GM18517 (cell line): ENCODE data around the gene NAV2.
"Not testable (repeated sequence)": the region's sequence is repeated elsewhere in the genome, so short reads cannot be mapped to it uniquely, and the experiment has no call there.

Experiments
- ATAC-seq: cut with Tn5 transposase; IDR thresholded peaks from one replicate; pipeline ENCODE4 v1.9.1; 2021; ENCODE audit warnings: mild to moderate bottlenecking, moderate library complexity; ENCODE audit not compliant: unreplicated experiment

NAV2 gene

DNA sequence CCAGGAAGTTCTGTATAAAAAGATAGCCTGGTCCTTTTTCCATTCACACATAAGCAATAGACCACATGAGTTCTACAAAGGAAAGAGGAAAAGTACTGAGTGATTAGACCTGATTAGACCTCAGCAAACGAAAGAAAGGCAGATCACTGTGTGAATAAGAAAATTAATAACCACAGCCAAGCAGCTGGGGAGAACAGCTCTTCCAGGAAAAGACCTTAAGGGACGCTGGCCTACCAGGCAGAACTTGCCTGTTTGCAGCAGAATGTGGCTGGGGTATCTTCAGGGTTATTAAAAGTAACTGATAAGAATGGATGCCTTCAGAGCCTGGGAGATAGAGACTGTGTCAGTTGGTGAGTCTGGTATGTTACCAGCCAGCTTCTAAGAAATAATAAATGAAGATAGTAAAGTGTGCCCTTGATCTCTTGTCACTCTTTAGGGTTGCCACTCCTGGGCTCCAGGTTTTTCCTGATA lies 274.7 kb downstream of the NAV2 start:
- ATAC-seq: no peak

DNA sequence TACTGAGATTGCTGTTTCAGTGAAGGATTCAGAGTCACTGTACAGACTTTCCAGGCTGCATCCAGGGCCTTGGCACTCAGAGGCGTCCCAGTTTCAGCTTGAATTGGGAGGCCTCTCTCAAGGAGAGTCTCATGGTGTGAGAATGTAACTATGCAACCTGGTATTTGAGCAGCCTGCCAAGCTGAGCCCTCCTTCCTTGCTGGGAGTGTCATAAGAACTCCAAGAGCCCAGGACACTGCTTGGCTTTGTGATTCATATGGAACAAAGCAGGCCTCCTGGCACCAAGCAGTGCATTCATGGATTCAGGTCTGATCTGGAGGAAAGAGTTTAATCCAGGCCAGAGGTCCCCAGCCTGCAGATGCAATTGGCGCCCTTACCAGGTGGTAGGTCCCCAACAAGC lies 276.0 kb downstream of the NAV2 start:
- ATAC-seq: no peak

DNA sequence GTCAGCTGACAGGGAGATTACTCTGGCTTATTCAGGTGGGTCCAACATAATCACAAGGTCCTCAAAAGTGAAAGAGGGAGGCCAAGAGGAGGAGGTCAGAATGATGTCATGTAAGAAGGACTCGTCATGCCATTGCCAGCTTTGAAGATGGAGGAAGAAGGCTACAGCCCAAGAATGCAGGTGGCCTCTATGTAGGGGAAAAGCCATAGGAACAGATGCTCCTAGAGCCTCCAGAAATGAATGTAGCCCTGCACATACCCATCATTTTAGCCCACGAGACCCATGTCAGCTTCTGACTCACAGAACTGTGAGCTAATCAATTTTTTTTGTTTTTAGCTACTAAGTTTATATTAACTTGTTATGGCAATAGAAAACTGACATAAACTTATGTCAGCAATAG lies 276.6 kb downstream of the NAV2 start:
- no peak for ATAC-seq

- no peak for ATAC-seq
Measured at GRCh38 chr11:19992162-19992561, 279.5 kb downstream of the NAV2 start.

- ATAC-seq: no peak
Measured at GRCh38 chr11:19992998-19993397, 280.4 kb downstream of the NAV2 start.

DNA sequence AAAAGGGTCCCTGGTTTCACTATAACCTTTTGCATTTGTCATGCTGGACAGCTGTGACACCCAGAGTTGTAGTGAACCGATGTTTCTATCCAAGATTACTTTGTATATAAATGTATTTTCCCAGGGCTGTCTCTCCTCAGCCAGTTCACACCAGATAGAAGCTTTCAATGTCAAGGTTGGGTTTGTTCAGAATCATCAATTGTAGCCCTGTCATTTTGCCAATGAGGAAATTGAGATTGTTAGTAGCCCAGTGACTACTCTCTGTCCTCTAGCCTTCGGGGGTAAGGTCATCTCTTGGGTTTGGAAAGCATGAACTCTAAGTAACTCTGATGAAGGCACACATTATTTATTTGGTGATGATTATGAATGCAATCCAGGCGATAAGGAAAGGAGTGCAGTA lies 282.0 kb downstream of the NAV2 start:
- no peak for ATAC-seq

GRCh38 chr11:19995145-19995544 lies 282.5 kb downstream of the NAV2 start:
- ATAC-seq: no peak

GRCh38 chr11:19996571-19996970 lies 283.9 kb downstream of the NAV2 start:
- no peak for ATAC-seq

DNA sequence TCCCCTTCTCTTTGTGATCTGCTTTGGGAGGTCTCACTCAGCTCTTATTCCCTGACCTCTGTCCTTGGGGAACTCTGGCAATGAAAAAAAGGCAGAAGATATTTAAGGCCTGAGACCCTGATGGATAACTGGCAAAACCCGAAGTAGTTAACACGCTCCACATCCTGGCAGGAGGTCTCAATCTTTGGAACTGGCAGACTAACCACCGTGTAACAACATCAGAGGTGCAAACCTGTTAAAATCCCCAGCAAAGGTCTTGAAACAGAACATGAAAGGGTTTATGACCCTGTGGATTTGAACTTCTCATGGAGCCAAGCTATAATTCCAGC lies 287.3 kb downstream of the NAV2 start:
- no peak for ATAC-seq

DNA sequence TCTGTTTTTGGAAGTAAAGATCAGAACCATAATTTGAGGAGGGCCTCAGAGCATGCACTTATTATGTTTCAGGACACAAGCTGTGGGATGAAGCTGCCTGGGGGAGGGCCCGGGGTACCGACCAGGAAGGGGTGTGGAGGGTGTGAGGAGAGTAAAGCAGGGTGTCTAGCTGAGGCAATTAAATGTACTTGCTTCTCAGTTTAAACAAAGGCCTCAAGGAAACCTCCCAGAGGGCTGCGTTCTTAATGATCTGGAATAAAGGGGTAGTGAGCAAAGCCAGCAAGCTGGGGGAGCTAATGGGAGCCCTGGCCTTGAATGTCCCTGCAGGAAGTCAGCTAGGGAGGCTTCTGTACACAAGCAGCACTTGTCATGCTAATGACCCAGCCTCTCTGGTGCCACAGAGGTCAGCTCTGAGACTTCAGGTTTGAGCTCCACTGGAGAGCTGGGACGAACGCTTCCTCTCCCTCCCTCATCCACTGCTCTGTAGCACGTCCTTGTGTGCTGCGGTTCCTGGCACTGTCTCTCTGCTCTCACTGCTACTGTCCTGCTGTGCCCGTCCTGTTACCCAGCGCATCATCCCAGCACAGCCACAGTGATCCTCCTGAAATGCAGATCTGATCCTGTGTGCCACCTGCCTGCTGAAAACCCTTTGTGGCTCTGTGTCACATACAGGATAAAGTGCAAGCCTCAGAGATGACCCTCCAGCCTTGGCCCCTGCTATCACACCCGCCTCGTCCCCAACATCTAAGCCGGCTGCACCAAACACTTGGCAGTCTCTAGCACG lies 287.9 kb downstream of the NAV2 start:
- ATAC-seq: no peak

- no peak for ATAC-seq
Measured at GRCh38 chr11:20002312-20003216, 289.9 kb downstream of the NAV2 start.

GRCh38 chr11:20003351-20003750 lies 290.7 kb downstream of the NAV2 start:
- ATAC-seq: no peak

DNA sequence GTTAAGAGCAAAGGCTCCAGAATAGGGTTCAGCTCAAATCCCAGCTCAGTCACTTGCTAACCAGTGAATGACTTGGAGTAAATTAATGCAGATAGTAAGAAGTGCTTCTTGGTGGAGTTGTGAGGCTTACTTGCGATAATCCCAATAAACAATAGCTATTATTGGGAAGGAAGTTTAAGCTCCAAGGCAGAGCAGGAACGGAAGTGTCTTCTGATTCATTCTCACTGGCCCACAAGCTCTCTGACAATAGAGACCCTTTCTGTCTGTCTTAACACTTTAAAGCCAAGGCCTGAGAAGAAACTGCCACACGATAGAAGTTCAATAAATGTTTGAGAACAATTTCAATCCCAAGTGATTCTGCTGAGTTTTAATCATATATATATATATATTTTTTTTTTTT lies 292.2 kb downstream of the NAV2 start:
- ATAC-seq: no peak

- ATAC-seq: no peak
Measured at GRCh38 chr11:20005747-20006146, 293.1 kb downstream of the NAV2 start.

DNA sequence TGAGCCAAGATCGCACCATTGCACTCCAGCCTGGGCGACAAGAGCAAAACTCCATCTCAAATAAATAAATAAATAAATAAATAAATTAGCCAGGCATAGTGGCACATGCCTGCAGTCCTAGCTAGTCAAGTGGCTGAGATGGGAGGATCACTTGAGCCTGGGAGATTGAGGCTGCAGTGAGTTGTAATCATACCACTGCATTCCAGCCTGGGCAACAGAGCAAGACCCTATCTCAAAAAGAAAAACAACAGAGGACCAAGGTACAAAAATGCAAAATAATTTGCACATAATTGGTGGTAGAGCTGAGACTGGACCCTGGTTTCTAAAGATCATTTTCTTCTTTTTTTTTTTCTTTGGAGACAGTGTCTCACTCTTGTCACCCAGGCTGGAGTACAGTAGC lies 294.0 kb downstream of the NAV2 start:
- ATAC-seq: not testable (repeated sequence)

DNA sequence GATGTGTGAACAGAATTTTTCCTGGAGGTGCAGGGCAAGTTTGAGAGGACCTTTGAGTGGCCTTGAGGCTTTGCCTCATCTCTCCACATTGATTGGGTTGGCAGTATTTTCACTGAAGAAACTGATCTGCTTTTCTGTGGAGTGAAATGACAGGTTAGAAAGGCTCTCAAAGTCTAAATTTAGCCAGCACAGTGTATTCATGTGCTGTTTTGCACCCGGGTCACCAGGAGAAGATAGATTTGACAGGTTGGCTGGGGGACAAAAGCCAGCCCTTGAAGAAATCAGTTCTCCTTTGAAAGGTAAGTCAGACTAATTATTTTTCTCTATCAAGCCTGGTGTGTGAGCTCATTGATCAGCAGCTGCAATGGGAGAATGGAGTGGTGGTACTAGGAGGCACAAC lies 294.7 kb downstream of the NAV2 start:
- ATAC-seq: no peak

DNA sequence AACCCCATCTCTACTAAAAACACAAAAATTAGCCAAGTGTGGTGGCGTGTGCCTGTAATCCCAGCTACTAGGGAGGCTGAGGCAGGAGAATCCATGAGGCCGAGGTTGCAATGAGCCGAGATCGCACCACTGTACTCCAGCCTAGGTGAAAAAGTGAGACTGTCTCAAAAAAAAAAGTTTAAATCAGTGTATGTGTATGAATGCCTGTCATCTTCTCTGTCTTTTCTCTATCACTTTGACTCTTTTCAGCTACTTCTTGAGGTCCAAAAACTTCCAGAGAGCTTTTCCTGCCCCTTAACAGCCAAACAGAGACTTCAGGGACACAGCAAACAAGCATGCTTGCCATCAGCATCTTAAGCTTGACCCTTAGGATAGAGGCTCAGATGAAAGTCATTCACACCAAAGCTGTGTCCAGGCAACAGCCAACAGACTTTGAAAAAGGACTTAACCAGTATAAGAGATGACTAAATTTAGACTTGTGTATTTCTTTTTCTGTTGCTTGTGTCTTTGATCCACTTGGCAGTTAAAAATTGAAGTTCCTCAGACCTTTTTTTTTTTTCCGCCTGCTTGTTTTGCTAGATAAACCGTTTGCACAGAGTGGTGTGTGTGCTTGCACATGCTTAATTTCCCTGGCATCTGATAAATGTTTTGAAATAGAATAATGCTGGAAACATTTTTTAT lies 295.7 kb downstream of the NAV2 start:
- no peak for ATAC-seq

- no peak for ATAC-seq
Measured at GRCh38 chr11:20008871-20009644, 296.4 kb downstream of the NAV2 start.

DNA sequence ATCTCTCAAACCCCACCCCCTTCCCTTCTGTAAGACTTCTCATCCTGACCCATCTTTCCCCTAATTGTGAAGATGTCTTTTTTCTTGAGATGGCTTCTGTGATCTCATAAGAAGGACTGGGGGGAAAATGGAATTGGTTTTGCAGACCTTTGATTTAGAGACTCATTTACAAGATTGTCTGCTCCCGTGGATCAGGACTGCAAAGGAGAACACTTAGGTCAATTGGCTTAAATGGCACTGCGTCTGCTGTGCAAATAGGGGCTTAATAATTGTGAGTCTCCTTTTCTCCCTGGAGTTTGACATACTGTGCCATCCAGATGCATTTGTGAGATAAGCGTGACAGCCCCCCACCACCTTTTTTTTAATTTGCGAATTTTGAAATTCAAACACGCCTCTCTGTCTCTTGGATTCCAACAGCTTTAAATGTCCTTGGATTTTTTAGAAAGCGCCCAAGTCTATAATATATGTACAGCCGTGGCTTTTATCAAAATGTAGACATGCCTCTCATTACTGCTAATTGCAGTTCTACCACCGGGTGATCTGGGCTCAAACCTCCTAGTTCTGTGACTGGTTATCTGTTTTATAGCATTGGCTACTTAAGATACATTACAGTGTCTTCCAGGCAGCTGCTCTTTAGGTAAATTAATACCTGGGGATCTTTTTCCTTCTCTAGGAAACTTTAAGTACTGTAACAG lies 297.7 kb downstream of the NAV2 start:
- no peak for ATAC-seq

GRCh38 chr11:20010851-20011225 lies 298.2 kb downstream of the NAV2 start:
- no peak for ATAC-seq
